Measurements from ENCODE around the gene CMPK2. TPM values are rescaled to one million over a fixed set of nuclear protein-coding genes. Genes with fewer than 3 reads are reported as not detected.

CMPK2 gene
- total RNA-seq, 1 experiment from 2014 or later: 5.0 TPM

- Histone ChIP-seq H3K9me3 (ENCODE audit: low read length) (no peaks in the 10 kb centered on the region), H3K79me2 (ENCODE audit: low read length) (no peaks in the 10 kb centered on the region), H3K9me2 (replicated peaks; ENCODE audit: low read length) (no peaks in the 10 kb centered on the region), H3K27ac (ENCODE audit: low read length) (no peak overlapping the region), H3K27me3 (ENCODE audit: low read length) (no peaks in the 10 kb centered on the region), H3K4me2 (ENCODE audit: low read length) (no peak overlapping the region), H4K20me1 (ENCODE audit: low read length) (no peaks in the 10 kb centered on the region), H3K4me3 (ENCODE audit: low read length) (no peak overlapping the region), H3K4me1 (ENCODE audit: insufficient read depth, low read length) (no peaks in the 10 kb centered on the region), H2AFZ (ENCODE audit: low read length) (no peak overlapping the region), H3K36me3 (ENCODE audit: low read depth, low read length) (no peaks in the 10 kb centered on the region), H3K9ac (ENCODE audit: low read length) (no peak overlapping the region), H3F3A (ENCODE audit: low read length, unreplicated experiment) (no peaks in the 10 kb centered on the region)
- intact Hi-C loops (cut with micrococcal nuclease): loop anchor here (1.0 to 2.0 kb wide), 3 partner anchors 16 to 188 kb away; no protein-coding TSS in a partner anchor
- ChIA-PET CTCF (interaction anchor here (0.7 to 1.2 kb wide), 8 partner anchors 22 to 1829 kb away, joined by 3 to 6 read pairs (median 4); no protein-coding TSS in a partner anchor), POLR2A (ENCODE audit: unreplicated experiment) (no interaction called here)
- TF ChIP-seq CTCF (conservative IDR thresholded peaks at IDR 0.05; ENCODE audit: low read depth, low read length) (peak; percentile 84), EZH2phosphoT487 (IDR thresholded peaks at IDR 0.05; ENCODE audit: borderline replicate concordance, low read length) (no peak)
- no TSS peak for BruUV-seq (replicated peaks)
- ATAC-seq (peak; percentile 56), DNase-seq (peak; percentile 72)
Measured at GRCh38 chr2:6896930-6897759, 31.4 kb upstream of the CMPK2 start.

- Histone ChIP-seq H3K27me3 (ENCODE audit: low read length) (no peaks in the 10 kb centered on the region), H3K27ac (ENCODE audit: low read length) (no peak overlapping the region), H3F3A (ENCODE audit: low read length, unreplicated experiment) (no peaks in the 10 kb centered on the region), H4K20me1 (ENCODE audit: low read length) (no peaks in the 10 kb centered on the region), H3K9me3 (ENCODE audit: low read length) (no peaks in the 10 kb centered on the region), H3K36me3 (ENCODE audit: low read depth, low read length) (no peaks in the 10 kb centered on the region), H3K9ac (ENCODE audit: low read length) (no peak overlapping the region), H3K4me2 (ENCODE audit: low read length) (no peak overlapping the region), H3K4me1 (ENCODE audit: insufficient read depth, low read length) (no peaks in the 10 kb centered on the region), H2AFZ (ENCODE audit: low read length) (no peak overlapping the region), H3K9me2 (replicated peaks; ENCODE audit: low read length) (no peaks in the 10 kb centered on the region), H3K79me2 (ENCODE audit: low read length) (no peaks in the 10 kb centered on the region), H3K4me3 (ENCODE audit: low read length) (no peak overlapping the region)
- DNase-seq (no peak), ATAC-seq (no peak)
- intact Hi-C loops (cut with micrococcal nuclease): no loop called here
- TF ChIP-seq EZH2phosphoT487 (IDR thresholded peaks at IDR 0.05; ENCODE audit: borderline replicate concordance, low read length) (no peak), CTCF (conservative IDR thresholded peaks at IDR 0.05; ENCODE audit: low read depth, low read length) (no peak), EZH2 (IDR thresholded peaks at IDR 0.05; ENCODE audit: low read length, unreplicated experiment) (no peak)
- POLR2A ChIA-PET (ENCODE audit: unreplicated experiment): interaction anchor here (0.5 kb wide), 1 partner anchor 329 kb away, joined by 11 read pairs; no protein-coding TSS in a partner anchor
- CTCF ChIA-PET: no interaction called here
- BruUV-seq (replicated peaks): no TSS peak
Measured at GRCh38 chr2:6893876-6894482, 28.3 kb upstream of the CMPK2 start.

GRCh38 chr2:6888724-6889123, 23.0 kb upstream of the CMPK2 start:
- Histone ChIP-seq H3K79me2 (ENCODE audit: low read length) (no peaks in the 10 kb centered on the region), H3K36me3 (ENCODE audit: low read depth, low read length) (no peaks in the 10 kb centered on the region), H2AFZ (ENCODE audit: low read length) (no peak overlapping the region), H3F3A (ENCODE audit: low read length, unreplicated experiment) (no peaks in the 10 kb centered on the region), H3K4me3 (ENCODE audit: low read length) (no peak overlapping the region), H3K9me2 (replicated peaks; ENCODE audit: low read length) (no peaks in the 10 kb centered on the region), H4K20me1 (ENCODE audit: low read length) (no peaks in the 10 kb centered on the region), H3K27ac (ENCODE audit: low read length) (no peak overlapping the region), H3K4me2 (ENCODE audit: low read length) (no peak overlapping the region), H3K4me1 (ENCODE audit: insufficient read depth, low read length) (no peaks in the 10 kb centered on the region), H3K9ac (ENCODE audit: low read length) (no peak overlapping the region), H3K9me3 (ENCODE audit: low read length) (no peaks in the 10 kb centered on the region), H3K27me3 (ENCODE audit: low read length) (0 out of 2 replicates have a peak, but pooled peaks cover 4% of the 10 kb centered on the region)
- ChIA-PET CTCF (no interaction called here), POLR2A (ENCODE audit: unreplicated experiment) (no interaction called here)
- BruUV-seq (replicated peaks): no TSS peak
- no peak for ATAC-seq
- no peak for DNase-seq
- intact Hi-C loops (cut with micrococcal nuclease): no loop called here
- TF ChIP-seq CTCF (conservative IDR thresholded peaks at IDR 0.05; ENCODE audit: low read depth, low read length): no peak
- no peak for TF ChIP-seq EZH2 (IDR thresholded peaks at IDR 0.05; ENCODE audit: low read length, unreplicated experiment)
- TF ChIP-seq EZH2phosphoT487 (IDR thresholded peaks at IDR 0.05; ENCODE audit: borderline replicate concordance, low read length): no peak
